ENCODE results near the gene PRKCA.
"Not testable (repeated sequence)": the region's sequence is repeated elsewhere in the genome, so short reads cannot be mapped to it uniquely, and the experiment has no call there.

The PRKCA gene

DNA sequence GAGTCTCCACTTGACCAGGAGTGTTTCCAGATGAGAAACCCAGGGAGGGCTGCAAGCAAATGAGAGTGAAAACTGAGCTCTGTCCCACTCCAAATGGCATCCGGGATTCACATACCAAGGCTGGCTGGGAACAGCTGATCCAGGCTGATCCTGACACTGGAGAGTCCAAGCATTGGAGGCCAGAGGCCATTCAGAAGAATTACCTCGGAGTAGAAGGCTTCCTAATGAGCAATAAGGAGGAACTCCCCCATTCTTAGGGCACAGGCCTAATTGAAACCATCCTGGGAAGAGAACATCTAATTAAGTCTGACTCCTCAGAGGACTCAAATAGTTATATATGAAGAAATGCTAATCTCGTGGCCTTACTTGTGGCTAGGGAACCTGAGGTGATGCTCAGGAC is 142.8 kb downstream of the PRKCA start:
- DNase-seq = no peak

GRCh38 chr17:66446419-66446818 is 144.0 kb downstream of the PRKCA start:
- DNase-seq = no peak

DNA sequence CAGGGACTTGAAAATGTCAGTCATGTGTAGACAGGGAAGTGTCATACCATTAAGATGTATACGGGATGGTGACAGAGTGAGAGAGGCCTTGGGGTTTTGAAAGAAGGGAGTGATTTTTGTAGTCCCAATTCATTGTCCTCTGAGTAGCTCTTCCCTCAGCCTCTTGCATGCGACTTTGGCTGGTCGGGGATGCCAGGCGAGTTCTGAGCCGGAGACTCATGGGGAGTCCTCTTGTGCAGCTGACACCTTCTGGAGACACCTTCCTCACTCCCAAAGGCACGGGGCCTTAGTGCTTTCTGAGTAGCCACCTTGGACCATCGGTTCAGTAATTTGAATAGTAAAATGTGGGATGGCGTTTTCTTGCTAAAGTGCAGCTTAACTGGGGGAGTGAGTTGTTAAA is 144.7 kb downstream of the PRKCA start:
- DNase-seq = no peak

GRCh38 chr17:66448026-66448639 is 145.7 kb downstream of the PRKCA start:
- no peak for DNase-seq

- DNase-seq = no peak
These were observed 147.1 kb downstream of the PRKCA start for GRCh38 chr17:66449418-66449977.

GRCh38 chr17:66450008-66450851 is 147.8 kb downstream of the PRKCA start:
- no peak for DNase-seq

DNA sequence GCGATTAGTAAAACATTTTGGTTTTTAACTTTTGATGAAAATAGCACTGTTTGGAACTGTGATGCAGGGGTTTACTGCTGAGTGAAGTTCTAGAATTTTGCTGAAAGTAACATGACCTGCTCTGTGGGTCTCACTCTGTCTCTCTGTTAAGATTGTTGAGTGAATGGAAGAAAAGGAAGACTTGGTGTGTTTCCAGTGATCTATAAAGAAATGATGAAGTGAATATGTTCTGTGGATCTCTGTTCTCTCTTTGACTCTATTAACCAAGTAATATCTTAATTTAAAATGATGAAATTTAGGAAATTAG is 148.4 kb downstream of the PRKCA start:
- no peak for DNase-seq

DNA sequence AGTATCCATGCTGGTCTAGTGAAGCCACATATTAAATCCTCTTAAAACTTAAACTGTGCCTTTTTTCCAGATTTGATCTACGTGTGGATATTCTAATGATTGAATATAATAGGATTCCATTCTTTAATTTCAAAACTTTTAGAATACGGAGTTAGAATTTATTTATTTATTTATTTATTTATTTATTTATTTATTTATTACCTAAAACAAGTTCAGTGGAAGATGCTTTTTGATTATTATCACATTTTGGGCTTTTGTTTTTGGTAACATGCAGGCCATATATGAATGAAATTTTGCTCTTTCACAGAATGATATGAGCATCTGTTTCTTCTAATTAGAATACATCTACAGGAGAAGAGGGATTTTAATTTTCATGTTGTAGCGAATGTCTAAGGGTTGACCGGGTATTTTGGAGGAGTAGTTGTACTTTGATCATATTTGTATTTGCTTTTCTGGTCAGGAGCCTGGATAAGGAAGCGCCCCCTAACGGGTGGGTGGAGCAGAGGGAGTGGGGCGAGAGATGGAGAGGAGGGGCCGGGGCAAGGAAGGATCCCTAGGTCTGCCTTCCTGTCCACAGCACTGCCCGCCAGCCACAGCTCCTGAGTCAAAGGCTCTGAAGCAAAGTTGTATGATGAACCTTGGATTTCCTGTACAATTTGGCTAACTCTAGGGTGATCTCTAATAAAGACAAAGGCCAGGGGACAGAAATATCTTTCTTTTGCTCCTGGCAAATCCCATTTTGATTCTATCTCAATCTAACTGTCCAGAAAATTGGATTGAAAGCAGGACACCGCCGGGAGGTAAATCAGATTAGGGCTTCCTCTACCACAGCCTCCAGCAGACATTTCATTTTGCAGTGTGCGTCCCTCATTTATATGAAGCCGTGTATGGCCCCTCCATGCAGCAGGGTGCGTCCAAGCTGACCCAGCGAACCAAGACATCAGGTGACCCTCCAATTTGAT is 149.1 kb downstream of the PRKCA start:
- no peak for DNase-seq

- no peak for DNase-seq
These were observed 152.6 kb downstream of the PRKCA start for GRCh38 chr17:66455060-66455459.

- not testable (repeated sequence) for DNase-seq
These were observed 155.1 kb downstream of the PRKCA start for GRCh38 chr17:66457499-66457898.

DNA sequence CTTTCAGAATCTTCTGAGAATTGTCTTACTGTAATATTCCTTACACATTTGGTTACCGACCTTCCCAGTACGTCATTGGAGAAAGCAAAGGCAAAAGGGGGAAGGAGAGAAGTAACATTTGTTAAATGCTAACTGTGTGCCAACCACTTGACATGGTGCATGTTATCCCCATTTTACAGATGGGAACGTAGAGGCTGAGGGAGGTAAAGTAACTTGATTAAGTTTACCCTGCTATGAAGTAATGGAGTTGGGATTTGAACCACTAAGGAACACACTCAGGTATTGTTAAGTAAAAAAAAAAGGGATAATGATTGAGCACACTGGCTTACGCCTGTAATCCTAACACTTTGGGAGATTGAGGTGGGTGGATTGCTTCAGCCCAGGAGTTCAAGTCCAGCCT is 156.4 kb downstream of the PRKCA start:
- no peak for DNase-seq

- peak; percentile 98 for DNase-seq
These were observed 157.4 kb downstream of the PRKCA start for GRCh38 chr17:66459811-66460270.

- no peak for DNase-seq
These were observed 158.1 kb downstream of the PRKCA start for GRCh38 chr17:66460558-66460957.

DNA sequence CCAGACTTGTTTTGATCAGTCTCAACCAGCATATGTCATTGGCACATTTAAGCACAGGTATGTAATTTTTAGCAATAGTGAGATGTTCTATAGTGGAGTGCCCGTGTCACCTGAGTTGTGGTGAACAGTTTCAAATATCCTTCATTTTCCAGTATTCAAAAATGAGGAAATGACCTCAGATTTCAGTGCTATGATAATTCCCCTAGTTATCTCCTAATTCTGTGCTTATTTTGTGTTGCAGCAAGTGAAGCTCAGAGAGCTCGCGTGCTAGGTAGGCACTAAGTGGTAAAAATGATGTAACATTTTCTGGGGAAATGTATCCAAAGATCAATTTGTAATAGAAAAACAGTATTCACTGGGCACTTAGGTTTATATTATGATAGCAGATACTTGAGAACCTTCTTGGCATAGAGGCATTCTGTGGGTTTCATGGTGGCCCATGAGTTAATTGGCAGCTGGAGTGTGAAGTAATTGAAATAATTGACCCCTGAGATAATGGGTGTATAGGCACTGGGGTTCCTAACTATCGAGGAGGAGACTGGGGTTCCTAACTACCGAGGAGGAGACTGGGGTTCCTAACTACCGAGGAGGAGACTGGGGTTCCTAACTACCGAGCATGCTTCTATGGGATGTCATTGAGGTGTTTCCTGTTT is 159.1 kb downstream of the PRKCA start:
- no peak for DNase-seq

DNA sequence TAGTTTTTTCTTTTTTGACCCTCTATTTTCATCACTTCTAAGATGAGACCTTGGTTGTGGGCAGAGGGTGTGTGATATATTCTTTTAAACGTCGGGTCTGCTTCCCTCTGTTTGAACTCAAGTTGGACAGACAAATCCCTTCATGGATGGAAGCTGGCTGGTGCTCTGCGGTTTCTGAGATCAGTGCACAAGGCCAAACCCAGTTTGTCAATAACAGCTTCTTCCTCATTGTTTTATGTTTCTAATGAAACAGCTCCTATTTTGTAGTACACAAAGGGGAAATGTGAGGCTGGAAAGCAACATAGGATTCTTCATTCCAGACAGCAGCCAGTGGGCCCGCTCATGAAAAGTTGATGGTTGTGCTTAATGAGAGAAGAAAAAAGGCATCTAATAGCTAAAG is 159.6 kb downstream of the PRKCA start:
- DNase-seq = no peak

- DNase-seq = no peak
These were observed 162.5 kb downstream of the PRKCA start for GRCh38 chr17:66464921-66465320.

DNA sequence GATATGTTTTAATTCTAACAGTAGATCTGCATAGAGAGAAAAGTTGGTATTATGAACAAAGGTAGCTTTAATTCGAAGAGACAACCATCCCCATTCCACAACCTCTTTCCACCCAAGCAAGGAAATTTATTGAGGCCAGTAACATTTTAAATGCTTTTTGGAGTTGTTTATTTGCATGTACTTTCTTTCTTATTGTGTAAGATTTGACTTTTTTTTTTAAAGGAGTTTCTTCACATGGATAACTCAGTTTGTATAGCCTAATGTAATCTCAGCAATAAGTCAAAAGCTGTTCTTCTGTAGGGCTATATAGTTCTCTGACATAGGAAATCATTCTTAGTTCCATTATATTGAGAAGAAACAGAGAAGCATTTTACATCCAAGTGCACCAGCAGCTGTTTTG is 163.3 kb downstream of the PRKCA start:
- DNase-seq = no peak

DNA sequence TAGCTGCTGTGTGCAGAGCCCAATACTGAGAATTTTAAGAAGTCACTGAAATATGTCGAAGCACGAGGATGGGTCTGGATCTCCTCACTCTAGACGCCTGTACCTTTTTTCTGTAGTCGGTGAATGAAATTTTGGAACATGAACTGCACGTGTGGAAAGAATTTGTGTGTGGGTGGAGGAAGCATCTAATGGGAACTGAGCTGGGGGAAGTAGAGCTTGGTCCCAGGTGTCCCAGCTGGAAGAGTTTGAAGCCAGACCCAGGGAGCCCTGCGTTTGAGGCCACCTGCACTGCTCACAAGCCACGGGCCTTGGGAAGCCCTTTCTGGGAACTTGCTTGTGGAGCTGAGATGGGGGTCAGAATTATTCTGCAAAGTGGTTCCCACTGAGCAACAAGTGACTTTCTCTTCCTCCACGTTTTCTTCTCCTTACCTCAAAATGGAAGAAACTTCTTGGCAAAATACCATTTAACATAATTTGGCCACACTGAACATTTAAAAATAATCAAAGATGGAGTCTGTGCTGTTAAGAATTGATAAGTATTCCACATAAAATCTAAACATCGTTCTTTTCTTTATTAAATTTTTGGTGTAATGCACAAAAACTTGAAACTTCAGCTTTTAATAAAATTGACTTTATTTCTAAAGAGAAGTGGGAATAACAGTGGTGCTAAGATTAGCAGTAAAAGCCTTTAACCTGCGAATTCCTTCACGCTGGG is 163.8 kb downstream of the PRKCA start:
- no peak for DNase-seq

DNA sequence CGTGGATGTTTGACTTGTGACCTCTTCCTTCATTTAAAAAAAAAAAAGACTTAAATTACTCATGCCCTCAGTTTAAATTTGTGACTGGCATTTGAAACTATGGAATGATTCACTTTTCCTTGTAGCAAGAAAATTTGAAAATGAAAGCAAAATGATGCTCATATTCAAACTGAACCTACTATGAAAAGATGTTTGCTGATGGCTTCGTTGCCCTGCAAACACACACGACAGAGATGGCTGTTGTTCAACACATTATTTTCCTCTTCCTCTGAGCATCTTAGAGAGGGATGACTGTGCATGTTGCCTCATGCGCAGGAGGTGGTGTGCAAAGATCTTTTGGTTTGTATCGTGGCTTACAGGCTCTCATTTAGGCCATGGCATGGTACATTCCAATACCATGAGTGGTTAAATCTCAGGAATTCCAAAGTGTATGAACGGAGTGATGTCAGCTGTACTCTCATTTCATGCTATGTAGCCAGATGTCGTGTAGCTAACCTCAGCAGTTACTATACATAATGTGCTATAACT is 164.5 kb downstream of the PRKCA start:
- peak; percentile 100 for DNase-seq

DNA sequence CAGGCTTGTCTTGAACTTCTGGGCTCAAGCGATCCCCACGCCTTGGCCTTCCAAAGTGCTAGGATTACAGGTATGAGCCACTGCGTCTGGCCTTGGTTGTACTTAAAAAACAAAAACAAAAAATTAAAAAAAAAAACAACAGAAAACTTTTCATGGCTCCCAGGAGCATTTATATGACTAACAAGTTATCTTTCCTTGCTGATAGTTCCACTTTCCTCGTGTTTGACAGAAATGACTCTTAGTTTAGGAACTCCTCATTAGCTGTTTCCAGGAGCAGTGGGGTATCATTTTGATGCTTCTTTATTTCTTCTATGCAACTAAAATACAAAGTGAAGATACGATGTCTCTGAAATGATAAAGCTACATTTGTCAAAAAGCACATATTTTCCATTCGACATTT is 165.4 kb downstream of the PRKCA start:
- DNase-seq = peak; percentile 40

DNA sequence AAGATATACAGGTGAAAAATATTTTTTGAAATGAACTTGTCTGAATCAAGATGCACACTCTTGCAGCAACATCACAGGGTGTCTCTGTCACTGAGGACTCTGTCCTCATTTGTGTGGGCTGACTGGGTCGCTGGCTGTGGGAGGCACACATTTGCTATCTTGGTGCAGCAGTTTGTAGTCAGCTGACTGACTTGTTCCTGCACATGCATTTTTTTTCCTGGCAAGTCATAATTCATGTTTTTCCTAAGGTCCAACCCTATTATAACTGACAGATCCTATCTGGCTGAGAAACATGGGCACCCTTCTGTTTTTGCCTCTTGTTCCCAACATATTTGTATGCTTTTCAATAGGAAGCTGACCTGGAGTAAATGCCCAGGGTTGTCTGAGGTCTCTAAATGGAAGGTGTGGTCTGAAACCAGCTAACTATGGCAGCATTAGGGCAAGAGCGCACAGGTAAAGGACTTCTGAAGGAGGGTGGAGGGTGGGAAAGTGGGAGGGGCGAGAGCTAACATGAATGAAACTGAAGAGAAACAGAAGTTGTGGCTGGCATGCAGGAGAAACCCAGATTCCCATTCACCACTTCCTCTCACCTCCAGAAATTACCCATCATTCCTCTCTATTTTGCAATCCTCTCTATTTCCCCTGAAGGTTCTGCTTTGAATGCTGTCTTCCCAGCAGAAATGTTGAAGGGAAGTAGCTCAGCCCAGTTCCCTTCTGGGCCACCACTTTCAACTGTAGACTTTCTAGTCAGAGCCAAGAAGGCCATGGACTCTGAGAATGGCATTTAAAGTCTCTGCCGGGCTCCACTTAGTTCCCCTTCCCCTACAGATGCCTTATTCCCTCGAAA is 166.1 kb downstream of the PRKCA start:
- peak; percentile 66 for DNase-seq

Data from EL (cell line).